ENCODE results near the gene C19orf44. TPM values are rescaled to one million over a fixed set of nuclear protein-coding genes. Genes with fewer than 3 reads are reported as not detected.

Gene C19orf44
- total RNA-seq, 1 experiment from 2014 or later = 9.2 TPM

DNA sequence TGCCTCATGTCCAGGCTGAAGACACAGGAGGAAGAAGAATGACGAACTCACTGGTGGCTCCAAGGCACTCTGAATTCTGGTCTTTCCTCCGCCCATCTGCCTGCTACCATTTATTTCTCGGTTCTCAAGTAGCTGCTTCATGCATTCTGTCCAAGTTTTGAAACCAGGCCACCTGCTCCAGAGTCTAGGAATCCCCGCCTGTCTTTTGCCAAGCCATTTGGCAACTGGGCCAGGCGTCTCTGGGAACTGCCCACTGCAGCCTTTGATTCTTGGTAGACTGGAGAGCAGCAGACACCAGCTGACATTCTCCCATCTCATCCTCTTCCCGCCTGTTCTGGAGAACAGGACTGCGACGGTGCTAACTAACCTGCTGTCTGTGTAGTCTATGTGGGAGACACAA lies 65.2 kb downstream of the C19orf44 start:
- Mint-ChIP-seq H3K4me1 (ENCODE audit: insufficient read depth, unreplicated experiment) (no peaks in the 10 kb centered on the region), H3K27me3 (ENCODE audit: insufficient read depth, unreplicated experiment) (no peaks in the 10 kb centered on the region), H3K4me3 (ENCODE audit: unreplicated experiment) (no peak overlapping the region), H3K27ac (ENCODE audit: low read depth, unreplicated experiment) (no peak overlapping the region), H3K9me3 (ENCODE audit: unreplicated experiment) (no peaks in the 10 kb centered on the region), H3K36me3 (ENCODE audit: insufficient read depth, unreplicated experiment) (peaks cover 89% of the 10 kb centered on the region)
- intact Hi-C loops (cut with micrococcal nuclease) = no loop called here
- BruUV-seq (replicated peaks) = no TSS peak
- DNase-seq (ENCODE audit: unreplicated experiment) = no peak
- POLR2A ChIA-PET = interaction anchor here (1.4 kb wide), 1 partner anchor 12 kb away, joined by 4 read pairs; no protein-coding TSS in a partner anchor
- TF ChIP-seq, protein P1, sequence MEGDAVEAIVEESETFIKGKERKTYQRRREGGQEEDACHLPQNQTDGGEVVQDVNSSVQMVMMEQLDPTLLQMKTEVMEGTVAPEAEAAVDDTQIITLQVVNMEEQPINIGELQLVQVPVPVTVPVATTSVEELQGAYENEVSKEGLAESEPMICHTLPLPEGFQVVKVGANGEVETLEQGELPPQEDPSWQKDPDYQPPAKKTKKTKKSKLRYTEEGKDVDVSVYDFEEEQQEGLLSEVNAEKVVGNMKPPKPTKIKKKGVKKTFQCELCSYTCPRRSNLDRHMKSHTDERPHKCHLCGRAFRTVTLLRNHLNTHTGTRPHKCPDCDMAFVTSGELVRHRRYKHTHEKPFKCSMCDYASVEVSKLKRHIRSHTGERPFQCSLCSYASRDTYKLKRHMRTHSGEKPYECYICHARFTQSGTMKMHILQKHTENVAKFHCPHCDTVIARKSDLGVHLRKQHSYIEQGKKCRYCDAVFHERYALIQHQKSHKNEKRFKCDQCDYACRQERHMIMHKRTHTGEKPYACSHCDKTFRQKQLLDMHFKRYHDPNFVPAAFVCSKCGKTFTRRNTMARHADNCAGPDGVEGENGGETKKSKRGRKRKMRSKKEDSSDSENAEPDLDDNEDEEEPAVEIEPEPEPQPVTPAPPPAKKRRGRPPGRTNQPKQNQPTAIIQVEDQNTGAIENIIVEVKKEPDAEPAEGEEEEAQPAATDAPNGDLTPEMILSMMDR (IDR thresholded peaks at IDR 0.05; ENCODE audit: unreplicated experiment) = no peak
- CTCF ChIA-PET = interaction anchor here (0.6 to 1.5 kb wide), 3 partner anchors 21 to 148 kb away, joined by 3 to 4 read pairs (median 3); no protein-coding TSS in a partner anchor

DNA sequence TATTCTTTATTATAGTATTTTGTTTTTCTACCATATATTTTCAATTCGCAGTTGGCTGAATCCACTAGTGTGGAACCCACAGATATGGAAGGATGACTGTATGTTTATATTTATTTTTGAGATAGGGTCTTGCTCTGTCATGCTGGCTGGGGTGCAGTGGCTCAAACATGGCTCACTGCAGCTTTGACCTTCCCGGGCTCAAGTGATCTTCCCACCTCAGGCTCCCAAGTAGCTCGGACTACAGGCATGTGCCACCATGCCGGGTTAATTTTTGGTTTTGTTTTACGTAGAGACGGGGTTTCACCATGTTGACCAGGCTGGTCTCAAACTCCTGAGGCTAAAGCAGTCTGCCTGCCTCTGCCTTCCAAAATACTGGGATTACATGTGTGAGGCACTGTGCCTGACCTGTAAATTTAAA lies 66.4 kb downstream of the C19orf44 start:
- TF ChIP-seq, protein P1 (IDR thresholded peaks at IDR 0.05; ENCODE audit: unreplicated experiment) = no peak
- intact Hi-C loops (cut with micrococcal nuclease) = no loop called here
- POLR2A ChIA-PET = interaction anchor here (1.0 kb wide), 1 partner anchor 10 kb away, joined by 3 read pairs; the partner anchor contains the start of gene SLC35E1
- BruUV-seq (replicated peaks) = no TSS peak
- Mint-ChIP-seq H3K4me3 (ENCODE audit: unreplicated experiment) (no peak overlapping the region), H3K27me3 (ENCODE audit: insufficient read depth, unreplicated experiment) (no peaks in the 10 kb centered on the region), H3K27ac (ENCODE audit: low read depth, unreplicated experiment) (no peak overlapping the region), H3K4me1 (ENCODE audit: insufficient read depth, unreplicated experiment) (no peaks in the 10 kb centered on the region), H3K36me3 (ENCODE audit: insufficient read depth, unreplicated experiment) (peaks cover 97% of the 10 kb centered on the region), H3K9me3 (ENCODE audit: unreplicated experiment) (no peaks in the 10 kb centered on the region)
- CTCF ChIA-PET = interaction anchor here (0.5 to 1.1 kb wide), 3 partner anchors 9 to 886 kb away, joined by 3 to 5 read pairs (median 3); no protein-coding TSS in a partner anchor
- DNase-seq (ENCODE audit: unreplicated experiment) = no peak

DNA sequence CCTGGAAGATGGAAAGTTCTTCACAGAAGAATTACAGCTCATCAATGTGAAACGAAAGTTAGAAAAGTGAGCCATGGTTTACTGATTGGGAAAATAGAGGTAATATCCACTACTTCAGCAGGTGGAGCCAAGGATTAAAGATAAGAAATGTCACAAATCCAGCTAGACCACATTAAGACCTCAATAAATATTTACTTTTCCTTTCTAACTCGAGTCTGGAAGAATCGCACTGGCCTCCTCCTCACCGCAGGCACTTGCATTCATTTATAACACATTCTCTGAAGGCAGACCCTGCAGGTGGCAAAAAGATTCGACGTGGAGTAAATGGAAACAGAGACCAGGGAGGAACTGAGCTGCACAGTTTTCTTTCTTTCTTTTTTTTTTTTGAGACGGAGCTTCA lies 68.6 kb downstream of the C19orf44 start:
- no peaks in the 10 kb centered on the region for H3K27me3 Mint-ChIP-seq (ENCODE audit: insufficient read depth, unreplicated experiment)
- H3K27ac Mint-ChIP-seq (ENCODE audit: low read depth, unreplicated experiment) = no peak overlapping the region
- H3K4me1 Mint-ChIP-seq (ENCODE audit: insufficient read depth, unreplicated experiment) = peaks cover 14% of the 10 kb centered on the region
- POLR2A ChIA-PET = no interaction called here
- H3K9me3 Mint-ChIP-seq (ENCODE audit: unreplicated experiment) = no peaks in the 10 kb centered on the region
- H3K36me3 Mint-ChIP-seq (ENCODE audit: insufficient read depth, unreplicated experiment) = peaks cover 95% of the 10 kb centered on the region
- H3K4me3 Mint-ChIP-seq (ENCODE audit: unreplicated experiment) = no peak overlapping the region
- CTCF ChIA-PET = interaction anchor here (0.9 kb wide), 1 partner anchor 20 kb away, joined by 3 read pairs; no protein-coding TSS in a partner anchor
- intact Hi-C loops (cut with micrococcal nuclease) = no loop called here
- no peak for DNase-seq (ENCODE audit: unreplicated experiment)
- BruUV-seq (replicated peaks) = no TSS peak
- TF ChIP-seq, protein P1 (IDR thresholded peaks at IDR 0.05; ENCODE audit: unreplicated experiment) = no peak

DNA sequence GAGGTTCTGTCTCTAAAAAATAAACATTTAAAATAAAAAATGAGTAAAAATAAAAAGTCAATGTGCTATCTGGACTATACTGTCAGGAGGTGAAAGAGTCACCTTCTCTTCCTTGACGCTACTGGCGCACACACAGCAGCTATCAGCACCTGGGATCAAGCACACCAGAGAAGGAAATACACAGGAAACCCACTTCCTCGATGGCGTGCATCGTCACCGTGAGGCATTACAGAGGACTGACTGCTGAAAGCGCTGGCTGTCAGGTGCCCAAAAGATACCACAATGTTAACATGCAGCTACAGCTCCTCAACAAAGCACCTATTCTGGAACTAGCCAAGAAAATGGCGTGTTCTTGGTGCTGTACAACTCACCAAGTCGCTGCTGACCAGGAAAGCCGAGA lies 70.0 kb downstream of the C19orf44 start:
- no TSS peak for BruUV-seq (replicated peaks)
- CTCF ChIA-PET = no interaction called here
- H3K4me3 Mint-ChIP-seq (ENCODE audit: unreplicated experiment) = no peak overlapping the region

More for the DNA sequence above, 70.0 kb downstream of the C19orf44 start:
- no peaks in the 10 kb centered on the region for H3K27me3 Mint-ChIP-seq (ENCODE audit: insufficient read depth, unreplicated experiment)
- DNase-seq (ENCODE audit: unreplicated experiment) = no peak
- no peaks in the 10 kb centered on the region for H3K9me3 Mint-ChIP-seq (ENCODE audit: unreplicated experiment)
- peaks cover 18% of the 10 kb centered on the region for H3K4me1 Mint-ChIP-seq (ENCODE audit: insufficient read depth, unreplicated experiment)
- intact Hi-C loops (cut with micrococcal nuclease) = no loop called here
- TF ChIP-seq, protein P1 (IDR thresholded peaks at IDR 0.05; ENCODE audit: unreplicated experiment) = no peak
- POLR2A ChIA-PET = interaction anchor here (1.6 kb wide), 1 partner anchor 23 kb away, joined by 4 read pairs; no protein-coding TSS in a partner anchor
- no peak overlapping the region for H3K27ac Mint-ChIP-seq (ENCODE audit: low read depth, unreplicated experiment)
- peaks cover 87% of the 10 kb centered on the region for H3K36me3 Mint-ChIP-seq (ENCODE audit: insufficient read depth, unreplicated experiment)

Measured in MCF 10A (cell line).